ENCODE measurements around the gene CCDC12.

DNA sequence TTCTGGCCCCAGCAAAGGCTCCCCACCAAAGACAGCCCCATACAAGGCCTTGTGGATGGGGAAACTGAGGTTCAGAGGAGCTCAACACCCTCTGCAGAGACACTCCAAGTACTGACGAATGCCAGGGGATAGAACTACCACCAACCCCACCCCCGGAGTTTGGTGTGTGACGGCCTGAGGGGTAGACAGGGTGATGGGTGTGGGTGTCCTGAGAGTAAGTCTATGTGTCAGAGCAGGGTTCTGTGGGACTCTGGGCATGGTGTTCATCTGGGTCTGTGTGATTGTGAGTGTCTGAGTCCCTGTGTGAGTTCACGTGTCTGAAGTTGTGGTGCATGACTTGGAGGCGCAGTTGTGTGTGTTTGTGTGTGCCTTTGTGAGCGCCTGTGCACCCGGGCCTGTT lies 91.6 kb downstream of the CCDC12 start:
- TF ChIP-seq, protein P1, sequence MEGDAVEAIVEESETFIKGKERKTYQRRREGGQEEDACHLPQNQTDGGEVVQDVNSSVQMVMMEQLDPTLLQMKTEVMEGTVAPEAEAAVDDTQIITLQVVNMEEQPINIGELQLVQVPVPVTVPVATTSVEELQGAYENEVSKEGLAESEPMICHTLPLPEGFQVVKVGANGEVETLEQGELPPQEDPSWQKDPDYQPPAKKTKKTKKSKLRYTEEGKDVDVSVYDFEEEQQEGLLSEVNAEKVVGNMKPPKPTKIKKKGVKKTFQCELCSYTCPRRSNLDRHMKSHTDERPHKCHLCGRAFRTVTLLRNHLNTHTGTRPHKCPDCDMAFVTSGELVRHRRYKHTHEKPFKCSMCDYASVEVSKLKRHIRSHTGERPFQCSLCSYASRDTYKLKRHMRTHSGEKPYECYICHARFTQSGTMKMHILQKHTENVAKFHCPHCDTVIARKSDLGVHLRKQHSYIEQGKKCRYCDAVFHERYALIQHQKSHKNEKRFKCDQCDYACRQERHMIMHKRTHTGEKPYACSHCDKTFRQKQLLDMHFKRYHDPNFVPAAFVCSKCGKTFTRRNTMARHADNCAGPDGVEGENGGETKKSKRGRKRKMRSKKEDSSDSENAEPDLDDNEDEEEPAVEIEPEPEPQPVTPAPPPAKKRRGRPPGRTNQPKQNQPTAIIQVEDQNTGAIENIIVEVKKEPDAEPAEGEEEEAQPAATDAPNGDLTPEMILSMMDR (IDR thresholded peaks at IDR 0.05): no peak
- TF ChIP-seq POLR2A (IDR thresholded peaks at IDR 0.05): no peak
